Ovary (tissue), 9 donors: Measurements from ENCODE around the gene FBXW5. TPM values are rescaled to one million over a fixed set of nuclear protein-coding genes. Genes with fewer than 3 reads are reported as not detected.

Source experiments
- DNase-seq, 5 donors: peaks; one replicate each; pipeline ENCODE4 v3.0.0-alpha.2; 2019 to 2020
- H3K27ac ChIP-seq, 2 donors: fragments of 200-600 bp; one replicate each; pipeline versions ENCODE4 v1.5.1 to v1.8.0; 2019 to 2022
- H3K27me3 ChIP-seq: fragments of 200-600 bp; one replicate; pipeline ENCODE4 v1.8.0; 2022
- H3K36me3 ChIP-seq: fragments of 200-600 bp; sonication (generic); one replicate; pipeline ENCODE4 v1.5.1; 2019
- H3K4me1 ChIP-seq: one replicate; pipeline ENCODE4 v1.8.1; 2013; ENCODE audit warnings: mild to moderate bottlenecking, moderate library complexity; ENCODE audit not compliant: insufficient read depth
- H3K4me3 ChIP-seq: fragments of 200-600 bp; sonication (generic); one replicate; pipeline ENCODE4 v1.5.1; 2017
- H3K9me3 ChIP-seq, 2 donors: fragments of 200-600 bp in 1 of 2; sonication (generic) in 1 of 2; one replicate each; pipeline versions ENCODE4 v1.5.1 to v1.8.1; 2013 to 2019; ENCODE audit warnings: mild to moderate bottlenecking in 1 of 2, moderate library complexity in 1 of 2
- EP300 ChIP-seq: sonication (generic); formaldehyde crosslinking; IDR thresholded peaks from one replicate; pipeline ENCODE4 v1.6.1; 2017; ENCODE audit warnings: antibody characterized with exemption
- POLR2A ChIP-seq: fragments of 450-650 bp; IDR thresholded peaks from one replicate; pipeline ENCODE4 v1.6.1; 2017; ENCODE audit warnings: antibody characterized with exemption, mild to moderate bottlenecking, moderate library complexity
- WGBS, 3 donors: extraction: QIAGEN DNeasy Blood & Tissue Kit in 1 of 3; methylation state at CpG; one replicate each; pipeline versions ENCODE4 v1.1.5 to v1.1.7; 2013 to 2017; 5-methylcytosine and 5-hydroxymethylcytosine counted together
- intact Hi-C, 4 donors: fragments of 100-400 bp; cut with DNase I; formaldehyde crosslinking; loops; one replicate each; pipeline versions ENCODE4 v1.11.0 to v1.15.1; 2022 to 2023
- polyA plus RNA-seq, 2 donors: library from polyadenylated mRNA; stranded (reverse); fragments of 200-250 nt in 1 of 2; fragments of 350-450 nt in 1 of 2; fragmentation: Illumina TruSeq in 1 of 2; extraction: RNeasy Lipid Tissue Mini Kit (QIAGEN cat#74804) in 1 of 2; gene quantifications; one replicate each; pipeline ENCODE4 v1.2.3, GENCODE V29; 2013 to 2014
- total RNA-seq, 7 donors: library from RNA; depleted of rRNA in 2 of 7; stranded (reverse); fragments of >200 nt in 2 of 7; fragmentation: NEBNext Ultra II Directional in 3 of 7; extraction: Animal tissue kit (Norgen Biotek cat#: 25700) in 3 of 7; gene quantifications; one replicate each; pipeline versions ENCODE4 v1.1.0 to v1.2.4, GENCODE V29; 2016 to 2023
- TF ChIP-seq, protein P1 (sequence below), 3 donors: fragments of 450-650 bp in 2 of 3; fragments of 200-600 bp in 1 of 3; IDR thresholded peaks; one replicate each; pipeline versions ENCODE4 v1.5.1 to v1.8.0; 2016 to 2022; ENCODE audit warnings: antibody characterized with exemption in 3 of 3, mild to moderate bottlenecking in 1 of 3
- donor health status: DM: no; HTN: no; CAD: no; lungs with moderate emphysema.
- donor health status: DM: no; HTN: no; CAD: no.
- donor health status: Bipolar disorder and iron deficiency.
- donor health status: DM: yes; HTN: yes; CAD: no.
- donor health status: DM: no; HTN: no; CAD: no.
- donor health status: DM: yes; HTN: yes; CAD: no.

The FBXW5 gene
- total and polyA plus RNA-seq, 9 donors = 2.2 to 75.5 (median 60.5) TPM

DNA sequence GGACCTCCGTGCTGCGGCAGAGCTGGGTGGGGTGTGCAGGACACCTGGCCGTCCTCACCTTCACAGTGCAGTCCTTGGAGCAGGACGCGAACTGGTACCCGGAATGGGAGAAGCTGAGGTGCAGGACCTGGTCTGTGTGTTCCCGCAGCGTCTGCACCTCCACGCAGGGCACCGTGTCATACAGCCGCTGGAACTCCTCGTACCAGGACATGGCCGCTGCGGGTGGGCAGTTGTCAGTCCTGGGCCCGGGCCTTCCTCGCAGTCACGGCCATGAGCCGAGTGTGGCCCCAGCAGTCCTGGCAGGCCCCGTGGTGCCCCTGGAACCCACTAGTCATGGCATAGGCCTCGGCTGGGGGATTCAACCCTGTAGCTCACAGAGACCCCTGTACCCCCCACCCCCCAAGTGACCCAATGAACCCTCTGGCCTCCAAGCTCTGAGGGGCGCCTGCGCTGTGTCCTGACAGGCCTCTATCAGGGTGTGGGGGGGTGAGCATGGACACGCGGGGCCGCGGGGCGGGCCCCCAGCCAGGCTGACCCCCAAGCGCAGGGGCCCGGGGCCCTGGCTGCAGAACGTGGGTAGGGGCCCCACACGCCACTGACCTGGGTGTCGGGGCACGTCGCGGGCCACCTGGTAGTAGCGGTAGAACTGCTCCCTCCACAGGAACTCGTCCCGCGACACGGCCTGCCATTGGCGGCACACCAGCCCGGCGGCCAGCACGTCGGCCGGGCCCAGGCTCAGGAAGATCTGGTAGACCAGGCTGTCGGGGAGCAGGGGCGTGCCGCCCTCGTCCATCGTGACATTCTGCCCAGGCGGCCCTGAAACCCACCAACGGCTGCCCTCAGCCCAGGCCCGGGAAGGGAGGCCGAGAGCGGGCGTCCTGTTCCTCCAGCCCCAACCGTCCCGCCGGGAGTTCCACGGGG is 987 bp downstream of the FBXW5 start:
- peak overlapping the region; percentile 4 to 73 for H3K27ac ChIP-seq

DNA sequence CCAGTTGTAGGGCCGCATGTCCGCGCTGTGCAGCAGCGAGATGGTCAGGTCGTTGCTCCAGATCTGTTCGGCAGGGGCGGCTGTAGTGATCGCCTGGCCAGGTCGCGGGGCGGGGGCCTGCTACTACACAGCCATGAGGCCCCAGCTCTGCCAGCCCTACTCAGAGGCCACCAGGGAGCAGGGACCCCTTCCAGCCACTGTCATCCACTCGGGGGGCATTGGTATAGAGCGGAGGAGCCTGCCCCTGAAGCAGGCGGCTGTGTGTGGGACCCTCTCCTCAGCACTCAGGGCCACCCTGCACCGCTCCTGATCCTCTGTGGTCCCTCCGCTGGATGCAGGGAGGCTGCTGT is 1.7 kb downstream of the FBXW5 start:
- intact Hi-C loops = loop anchor here in 1 of 4 donors (5.0 to 10.0 kb wide), 2 partner anchors 56 to 98 kb away; partner anchors contain the start of genes AJM1, PHPT1 and TRAF2
- peak in 3 of 5 donors; percentile 17 to 42 (median 35) for DNase-seq

More for the DNA sequence above, 987 bp downstream of the FBXW5 start:
- H3K27me3 ChIP-seq = no peaks in the 10 kb centered on the region
- intact Hi-C loops = loop anchor here in 1 of 4 donors (5.0 to 10.0 kb wide), 2 partner anchors 56 to 99 kb away; partner anchors contain the start of genes AJM1, PHPT1 and TRAF2
- no peaks in the 10 kb centered on the region for H3K36me3 ChIP-seq
- TF ChIP-seq POLR2A = no peak
- TF ChIP-seq, protein P1, sequence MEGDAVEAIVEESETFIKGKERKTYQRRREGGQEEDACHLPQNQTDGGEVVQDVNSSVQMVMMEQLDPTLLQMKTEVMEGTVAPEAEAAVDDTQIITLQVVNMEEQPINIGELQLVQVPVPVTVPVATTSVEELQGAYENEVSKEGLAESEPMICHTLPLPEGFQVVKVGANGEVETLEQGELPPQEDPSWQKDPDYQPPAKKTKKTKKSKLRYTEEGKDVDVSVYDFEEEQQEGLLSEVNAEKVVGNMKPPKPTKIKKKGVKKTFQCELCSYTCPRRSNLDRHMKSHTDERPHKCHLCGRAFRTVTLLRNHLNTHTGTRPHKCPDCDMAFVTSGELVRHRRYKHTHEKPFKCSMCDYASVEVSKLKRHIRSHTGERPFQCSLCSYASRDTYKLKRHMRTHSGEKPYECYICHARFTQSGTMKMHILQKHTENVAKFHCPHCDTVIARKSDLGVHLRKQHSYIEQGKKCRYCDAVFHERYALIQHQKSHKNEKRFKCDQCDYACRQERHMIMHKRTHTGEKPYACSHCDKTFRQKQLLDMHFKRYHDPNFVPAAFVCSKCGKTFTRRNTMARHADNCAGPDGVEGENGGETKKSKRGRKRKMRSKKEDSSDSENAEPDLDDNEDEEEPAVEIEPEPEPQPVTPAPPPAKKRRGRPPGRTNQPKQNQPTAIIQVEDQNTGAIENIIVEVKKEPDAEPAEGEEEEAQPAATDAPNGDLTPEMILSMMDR (IDR thresholded peaks at IDR 0.05) = no peak
- peak overlapping the region; percentile 92 for H3K4me3 ChIP-seq
- no peaks in the 10 kb centered on the region for H3K9me3 ChIP-seq
- WGBS, 3 donors = 12 to 46% (median 13%) methylated on average over 24 to 61 of the region's 61 CpGs
- H3K4me1 ChIP-seq = peaks cover 7% of the 10 kb centered on the region
- DNase-seq = peak in 2 of 5 donors; percentile 29 to 59

DNA sequence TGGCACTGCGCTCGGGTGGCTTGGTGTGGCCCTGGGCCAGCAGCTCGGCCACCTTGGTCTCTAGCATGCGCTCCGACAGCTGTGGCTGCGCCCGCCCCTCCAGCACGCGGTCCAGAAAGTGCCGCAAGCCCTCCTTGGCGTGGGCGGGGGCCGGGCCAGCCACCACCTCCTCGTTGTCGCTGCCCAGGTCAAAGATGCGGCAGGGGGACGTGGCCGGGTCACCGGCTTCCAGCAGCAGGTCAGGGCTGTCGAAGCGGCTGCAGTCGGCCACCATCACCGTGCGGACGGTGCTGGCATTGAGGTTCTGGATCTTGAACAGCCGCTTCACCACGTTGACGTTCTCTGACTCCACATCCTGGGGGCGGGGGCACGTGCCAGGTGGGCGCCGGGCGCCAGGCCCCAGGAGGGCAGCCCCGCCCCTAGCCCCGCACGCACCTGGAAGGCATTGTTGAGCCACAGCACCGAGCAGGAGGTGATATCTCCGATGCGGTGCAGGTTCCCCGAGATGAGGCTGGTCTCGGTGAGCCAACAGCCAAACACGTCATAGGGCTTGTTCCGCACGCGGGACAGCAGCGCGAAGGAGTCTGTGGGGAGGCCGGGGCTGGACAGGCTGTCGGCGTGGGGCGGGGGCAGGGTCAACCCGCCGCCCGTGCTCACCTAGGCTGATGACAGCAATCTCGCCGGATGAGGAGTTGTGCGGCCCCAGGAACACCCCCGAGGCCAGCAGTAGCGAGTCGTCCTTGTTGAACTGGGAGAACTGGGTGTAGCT is 2.2 kb downstream of the FBXW5 start:
- intact Hi-C loops = loop anchor here in 1 of 4 donors (5.0 to 10.0 kb wide), 2 partner anchors 55 to 97 kb away; partner anchors contain the start of genes AJM1, PHPT1 and TRAF2
- Histone ChIP-seq H3K4me3 (no peak overlapping the region), H3K36me3 (no peaks in the 10 kb centered on the region), H3K4me1 (peaks cover 7% of the 10 kb centered on the region), H3K27ac (no peak overlapping the region), H3K9me3 (no peaks in the 10 kb centered on the region), H3K27me3 (no peaks in the 10 kb centered on the region)
- WGBS, 3 donors = 87 to 91% (median 88%) methylated on average over 49 to 60 of the region's 60 CpGs
- TF ChIP-seq, protein P1 (IDR thresholded peaks at IDR 0.05) = no peak
- TF ChIP-seq POLR2A (no peak), EP300 (no peak)
- DNase-seq = peak in 3 of 5 donors; percentile 22 to 48 (median 33)

More for the DNA sequence above, 1.7 kb downstream of the FBXW5 start:
- peaks cover 7% of the 10 kb centered on the region for H3K4me1 ChIP-seq
- no peaks in the 10 kb centered on the region for H3K36me3 ChIP-seq
- no peak overlapping the region for H3K4me3 ChIP-seq
- H3K9me3 ChIP-seq = no peaks in the 10 kb centered on the region
- WGBS, 3 donors = 85 to 95% (median 89%) methylated on average over 14 to 16 of the region's 16 CpGs
- no peak for TF ChIP-seq POLR2A
- no peak for TF ChIP-seq EP300
- TF ChIP-seq, protein P1 (IDR thresholded peaks at IDR 0.05) = no peak
- no peaks in the 10 kb centered on the region for H3K27me3 ChIP-seq
- H3K27ac ChIP-seq = no peak overlapping the region
